Fibroblast of skin of scalp (primary cell): ENCODE results near the gene IQGAP1.

ENCODE experiments used
- DNase-seq: peaks from one replicate; pipeline ENCODE4 v3.0.0-alpha.2; 2013

IQGAP1 gene

DNA sequence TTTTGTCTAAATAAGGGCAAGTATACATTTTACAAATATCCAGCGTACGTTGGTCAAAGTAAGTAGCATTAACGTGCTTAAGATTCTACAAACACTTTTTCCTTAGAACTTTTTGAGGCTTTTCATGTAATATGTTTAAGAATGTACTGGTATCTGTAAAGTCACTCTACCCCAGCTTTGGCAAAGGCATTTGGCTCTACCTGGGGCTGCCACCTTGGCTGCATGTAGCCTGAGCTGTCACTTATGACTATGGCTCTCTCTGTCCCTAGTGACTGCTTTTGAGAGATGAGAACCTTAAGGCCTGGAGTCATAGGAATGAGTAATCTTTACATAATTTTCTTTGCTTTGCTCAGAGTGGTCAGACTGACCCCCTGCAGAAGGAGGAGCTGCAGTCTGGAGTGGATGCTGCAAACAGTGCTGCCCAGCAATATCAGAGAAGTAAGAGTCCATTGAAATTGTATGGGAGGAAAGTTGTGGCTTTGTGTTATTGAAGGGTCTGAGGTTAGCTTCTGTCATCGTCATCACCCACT is 61.2 kb downstream of the IQGAP1 start:
- DNase-seq, result peak; percentile 15

DNA sequence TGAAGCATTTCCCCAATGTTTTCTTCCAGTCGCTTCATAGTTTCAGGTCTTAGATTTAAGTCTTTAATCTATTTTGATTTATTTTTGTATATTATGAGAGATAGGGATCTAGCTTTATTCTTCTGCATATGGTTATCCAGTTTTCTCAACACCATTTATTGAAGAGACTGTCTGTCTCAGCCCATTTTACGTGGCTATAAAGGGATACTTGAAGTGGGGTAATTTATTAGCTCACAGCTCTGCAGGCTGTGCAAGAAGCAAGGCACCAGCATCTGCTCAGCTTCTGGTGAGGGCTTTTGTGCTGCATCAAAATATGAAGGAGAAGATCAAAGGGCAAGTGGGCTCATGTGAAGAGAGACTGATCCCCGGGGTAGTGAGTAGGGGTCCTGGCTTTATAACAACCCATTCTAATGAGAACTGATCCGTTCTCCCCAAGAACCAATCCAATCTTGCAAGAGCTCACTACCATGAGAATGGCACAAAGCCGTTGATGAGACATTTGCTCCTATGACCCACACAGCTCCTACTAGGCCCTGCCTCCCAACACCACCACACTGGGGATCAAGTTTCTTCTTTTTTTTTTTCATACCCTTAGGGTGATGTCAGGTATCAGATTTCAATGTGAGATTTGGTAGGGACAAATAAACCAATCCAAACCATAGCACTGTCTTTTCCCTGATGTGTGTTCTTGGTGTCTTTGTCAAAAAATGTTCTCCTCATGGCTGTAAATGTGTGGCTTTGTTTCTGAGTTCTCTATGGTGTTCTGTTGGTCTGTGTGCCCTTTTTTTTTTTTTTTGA is 63.2 kb downstream of the IQGAP1 start:
- peak; percentile 67 for DNase-seq

DNA sequence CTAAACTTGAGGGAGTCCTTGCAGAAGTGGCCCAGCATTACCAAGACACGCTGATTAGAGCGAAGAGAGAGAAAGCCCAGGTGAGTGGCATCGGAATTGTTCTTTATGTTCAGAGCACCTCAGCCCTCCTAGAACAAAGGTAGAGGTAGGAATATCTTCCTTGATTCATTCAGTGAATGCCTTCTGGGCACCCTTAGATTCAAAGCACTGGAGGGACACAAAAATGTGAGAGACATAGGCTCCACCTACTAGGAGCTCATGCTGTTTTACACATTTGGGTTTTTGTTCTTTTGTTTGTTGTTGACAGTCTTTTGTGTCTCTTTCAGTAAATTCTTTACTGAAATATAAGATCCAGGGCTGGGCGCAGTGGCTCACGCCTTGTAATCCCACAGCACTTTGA is 68.2 kb downstream of the IQGAP1 start:
- no peak for DNase-seq

DNA sequence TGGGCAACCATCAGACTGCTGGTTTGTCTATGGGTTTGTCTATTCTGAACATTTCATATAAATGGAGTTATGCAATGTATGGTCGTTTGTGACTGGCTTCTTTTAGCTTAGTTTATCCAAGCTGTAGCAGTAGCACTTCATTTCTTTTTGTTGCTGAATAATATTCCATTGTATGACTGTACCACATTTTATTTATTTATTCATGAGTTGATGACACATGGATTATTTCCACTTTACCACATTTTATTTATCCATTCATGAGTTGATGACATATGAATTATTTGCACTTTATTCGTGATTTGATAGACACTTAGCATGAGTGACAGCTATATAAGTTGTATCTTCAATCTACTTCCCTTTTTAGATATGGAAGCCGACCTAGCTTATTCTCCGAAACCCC is 70.0 kb downstream of the IQGAP1 start:
- no peak for DNase-seq

DNA sequence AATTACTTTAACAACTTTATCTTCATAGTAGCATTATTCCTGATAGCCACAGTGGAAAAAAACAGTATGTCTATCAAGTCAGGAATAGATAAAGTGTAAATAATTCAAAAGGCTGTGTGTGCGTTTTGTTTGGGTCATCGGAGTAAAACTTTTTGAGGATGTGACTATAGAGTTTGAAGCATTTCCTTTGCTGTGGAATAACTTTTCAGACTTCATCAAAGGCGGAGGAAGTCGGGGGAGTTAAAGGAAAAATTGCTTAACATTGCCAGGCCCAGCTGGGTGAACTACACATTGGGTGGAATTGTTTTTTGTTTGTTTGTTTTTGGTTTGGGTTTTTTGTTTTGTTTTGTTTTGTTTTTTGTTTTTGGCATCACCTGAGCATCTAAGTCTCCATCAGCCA is 71.3 kb downstream of the IQGAP1 start:
- no peak for DNase-seq

DNA sequence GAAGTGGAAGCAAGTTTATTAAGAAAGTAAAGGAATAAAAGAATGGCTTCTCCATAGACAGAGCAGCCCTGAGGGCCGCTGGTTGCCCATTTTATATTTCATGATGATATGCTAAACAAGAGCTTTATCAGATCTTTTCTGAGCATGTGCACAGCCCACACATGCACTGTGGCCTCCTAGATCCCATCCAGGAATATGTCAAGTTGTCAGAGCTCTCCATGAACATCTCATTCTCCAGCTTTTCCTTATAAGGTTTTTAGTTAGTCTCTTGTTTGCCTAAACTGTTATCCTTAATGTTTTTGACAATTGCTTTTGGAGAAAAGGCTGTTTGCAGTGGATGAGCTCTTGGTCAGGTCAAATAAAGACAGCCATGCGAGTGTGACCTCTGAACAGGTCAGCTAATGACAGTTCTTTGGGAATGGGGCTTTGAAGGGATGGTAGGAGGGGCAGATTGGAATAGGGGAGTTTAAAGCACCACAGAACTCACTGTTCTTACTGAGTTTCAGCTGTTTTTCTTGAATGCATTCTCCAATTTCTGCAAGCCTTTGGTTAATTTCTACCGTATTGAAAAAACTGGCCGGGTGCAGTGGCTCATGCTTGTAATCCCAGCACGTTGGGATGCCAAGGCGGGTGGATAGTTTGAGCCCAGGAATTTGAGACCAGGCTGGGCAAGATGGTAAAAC is 72.2 kb downstream of the IQGAP1 start:
- no peak for DNase-seq

DNA sequence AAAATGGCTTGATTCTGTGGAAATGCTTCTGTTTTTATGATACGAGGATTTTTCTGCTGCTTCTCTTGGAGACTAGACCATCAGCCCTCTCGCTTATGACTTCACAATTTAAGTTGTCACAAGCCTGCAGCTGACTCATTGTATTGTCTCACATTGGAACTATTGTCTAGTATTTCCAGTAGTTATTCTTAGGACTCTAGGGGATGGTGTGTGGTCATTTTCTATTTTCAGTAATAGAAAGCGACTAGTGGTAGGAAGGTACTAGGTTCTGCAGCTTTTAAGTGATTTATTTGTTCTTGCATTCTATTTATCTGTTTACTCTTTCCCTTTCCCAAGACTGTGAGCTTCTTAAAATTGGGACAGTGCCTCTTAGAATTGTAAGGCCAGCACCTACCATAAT is 75.3 kb downstream of the IQGAP1 start:
- peak; percentile 86 for DNase-seq

DNA sequence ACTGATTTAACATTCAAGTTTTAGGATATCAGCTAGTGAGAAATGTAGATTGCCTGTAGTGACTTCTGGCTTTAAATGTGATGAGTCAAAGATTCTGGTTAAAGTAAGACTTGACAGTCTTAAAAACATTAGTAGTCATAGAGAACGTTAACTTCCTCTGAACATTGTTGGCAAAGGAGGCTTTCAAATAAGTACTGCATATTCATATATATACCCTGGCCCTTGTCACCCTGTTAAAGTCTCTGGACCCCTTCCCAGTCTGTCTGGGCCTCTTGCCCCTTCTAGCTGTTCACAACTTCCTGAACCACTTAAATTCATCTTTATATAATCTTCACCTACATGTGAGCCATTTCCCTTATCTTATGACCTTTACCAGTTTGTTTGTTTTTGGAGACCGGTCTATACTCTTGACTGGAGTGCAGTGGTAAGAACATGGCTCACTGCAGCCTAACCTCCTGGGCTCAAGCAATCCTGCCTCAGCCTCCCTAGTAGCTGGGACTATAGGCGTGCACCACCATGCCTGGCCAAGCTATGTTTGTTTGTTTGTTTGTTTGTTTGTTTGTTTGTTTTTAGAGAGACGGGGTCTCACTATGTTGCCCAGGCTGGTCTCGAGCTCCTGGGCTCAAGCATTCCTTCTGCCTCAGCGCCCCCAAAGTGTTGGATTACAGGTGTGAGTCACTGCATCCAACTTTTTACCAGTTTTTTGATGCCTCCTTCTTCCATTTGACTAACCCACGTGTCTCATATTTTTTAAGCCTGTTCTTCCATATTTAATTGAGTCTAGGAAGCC is 77.3 kb downstream of the IQGAP1 start:
- DNase-seq, result peak; percentile 35

DNA sequence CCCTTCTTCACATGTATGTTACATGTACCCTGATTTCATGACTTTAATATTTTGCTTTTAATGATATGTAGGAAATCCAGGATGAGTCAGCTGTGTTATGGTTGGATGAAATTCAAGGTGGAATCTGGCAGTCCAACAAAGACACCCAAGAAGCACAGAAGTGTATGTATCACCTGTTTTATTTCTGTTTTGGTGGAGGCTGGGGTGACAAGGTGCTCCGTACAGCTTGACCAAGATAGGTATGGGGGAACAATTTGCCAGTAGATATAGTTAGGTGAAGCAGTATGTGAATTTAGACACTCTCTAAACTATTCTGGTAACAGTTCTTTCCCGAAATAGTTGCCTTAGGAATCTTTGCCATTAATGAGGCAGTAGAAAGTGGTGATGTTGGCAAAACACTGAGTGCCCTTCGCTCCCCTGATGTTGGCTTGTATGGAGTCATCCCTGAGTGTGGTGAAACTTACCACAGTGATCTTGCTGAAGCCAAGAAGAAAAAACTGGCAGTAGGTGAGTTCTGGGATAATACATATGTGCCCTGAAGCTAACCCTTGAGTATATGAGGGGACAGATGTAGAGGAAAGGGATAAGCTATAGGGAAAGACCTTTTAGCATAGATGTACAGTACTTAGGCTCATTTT is 78.0 kb downstream of the IQGAP1 start:
- peak; percentile 25 for DNase-seq

DNA sequence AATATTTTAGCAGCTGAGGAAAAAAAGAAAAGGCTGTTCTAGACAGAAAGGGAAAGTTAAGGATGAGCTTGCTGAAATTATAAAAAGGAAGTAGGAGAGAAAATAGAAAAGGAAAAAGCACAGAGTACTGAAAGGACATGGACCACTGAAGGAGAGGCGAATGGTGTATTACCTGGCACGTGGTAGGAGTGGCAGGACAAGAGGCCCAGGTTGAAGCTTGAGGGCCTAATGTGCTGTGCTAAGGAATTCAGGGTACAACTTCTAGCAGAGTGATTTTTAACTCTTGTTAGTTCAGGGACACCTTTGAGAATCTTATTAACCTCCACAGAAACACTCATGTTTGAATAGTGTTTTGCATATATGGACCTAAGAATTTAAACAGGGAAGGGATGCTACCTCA is 81.7 kb downstream of the IQGAP1 start:
- DNase-seq, result no peak

DNA sequence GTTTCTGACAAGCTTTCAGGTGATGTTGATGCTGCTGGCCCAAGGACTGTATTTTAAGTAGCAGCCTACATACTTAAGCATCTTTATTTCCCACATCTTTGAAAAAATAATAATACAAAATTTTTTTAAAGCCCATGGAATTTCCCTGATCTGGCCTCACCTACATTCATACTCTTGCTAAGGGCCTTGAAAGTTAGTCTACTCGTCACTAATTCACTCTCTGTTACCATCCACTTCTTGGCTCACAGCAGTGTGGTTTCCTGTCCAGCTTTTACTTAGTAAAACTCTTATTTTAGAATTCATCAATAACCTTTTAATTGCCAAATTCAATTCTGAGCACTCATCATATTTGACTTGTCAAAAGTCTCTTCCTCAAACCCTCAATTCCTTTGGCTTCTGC is 82.4 kb downstream of the IQGAP1 start:
- no peak for DNase-seq

DNA sequence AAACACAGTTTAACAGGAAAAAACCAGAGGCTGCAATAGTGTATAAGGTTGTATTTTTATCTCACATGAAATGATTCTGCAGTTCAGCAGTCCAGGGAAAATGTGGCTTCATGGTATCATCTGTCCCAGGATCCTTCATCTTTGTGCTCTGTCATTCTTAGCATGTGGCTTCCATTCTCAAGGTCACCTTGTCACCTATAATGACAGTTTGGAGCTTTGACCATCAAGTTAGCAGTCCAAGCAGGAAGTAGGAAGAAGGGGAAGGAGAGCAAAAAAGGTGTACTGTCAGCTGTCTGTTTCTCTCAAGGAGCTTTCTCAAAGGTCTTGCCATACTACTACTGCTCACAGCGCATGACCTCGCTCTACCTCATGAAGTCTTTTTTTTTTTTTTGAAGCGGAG is 83.1 kb downstream of the IQGAP1 start:
- DNase-seq, result no peak

DNA sequence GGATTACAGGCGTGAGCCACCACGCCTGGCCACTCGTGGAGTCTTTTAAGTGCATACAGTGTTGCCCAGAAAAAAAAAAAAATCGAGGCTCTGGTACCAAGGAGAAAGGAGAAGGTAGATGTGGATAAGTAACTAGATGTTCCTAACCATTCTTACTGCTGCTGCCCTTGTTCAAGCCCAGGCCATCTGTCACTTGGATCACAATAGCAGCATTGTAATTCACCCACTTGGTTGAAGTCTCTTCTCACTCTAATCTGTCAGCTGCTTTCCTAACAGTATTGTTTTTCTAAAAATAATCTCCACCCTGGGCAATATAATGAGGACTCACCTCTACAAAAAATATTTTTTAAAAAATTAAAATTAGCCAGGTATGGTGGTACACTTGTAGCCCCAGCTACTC is 83.7 kb downstream of the IQGAP1 start:
- no peak for DNase-seq

DNA sequence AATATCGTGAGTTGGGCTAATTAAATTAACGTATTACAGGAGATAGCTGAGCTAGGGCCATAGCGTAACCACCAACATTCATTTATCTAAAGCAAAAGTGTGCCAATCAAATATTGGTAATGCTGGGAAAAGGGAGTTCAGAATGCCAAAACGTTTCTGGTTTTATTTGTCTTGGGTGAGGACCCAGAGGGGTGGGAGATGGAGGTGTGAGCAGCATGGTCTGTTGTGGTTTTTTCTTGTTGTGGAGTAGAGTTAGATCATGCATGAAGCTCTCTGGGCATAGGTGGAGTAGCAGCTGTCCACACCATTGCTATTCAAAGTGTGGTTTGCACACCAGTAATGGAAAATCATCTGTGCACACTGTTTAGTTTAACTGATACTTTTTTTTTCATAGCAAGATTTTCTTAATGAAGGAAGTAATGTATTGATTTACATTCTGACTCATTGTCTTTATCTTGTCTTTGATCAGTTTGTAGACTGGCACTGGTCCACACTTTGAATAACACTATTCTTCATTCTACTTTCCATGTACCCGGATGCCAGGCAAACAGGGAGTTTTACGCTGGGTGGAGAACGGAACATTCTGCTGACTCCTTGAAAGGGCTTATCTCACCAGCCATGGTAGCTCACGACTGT is 90.9 kb downstream of the IQGAP1 start:
- no peak for DNase-seq

DNA sequence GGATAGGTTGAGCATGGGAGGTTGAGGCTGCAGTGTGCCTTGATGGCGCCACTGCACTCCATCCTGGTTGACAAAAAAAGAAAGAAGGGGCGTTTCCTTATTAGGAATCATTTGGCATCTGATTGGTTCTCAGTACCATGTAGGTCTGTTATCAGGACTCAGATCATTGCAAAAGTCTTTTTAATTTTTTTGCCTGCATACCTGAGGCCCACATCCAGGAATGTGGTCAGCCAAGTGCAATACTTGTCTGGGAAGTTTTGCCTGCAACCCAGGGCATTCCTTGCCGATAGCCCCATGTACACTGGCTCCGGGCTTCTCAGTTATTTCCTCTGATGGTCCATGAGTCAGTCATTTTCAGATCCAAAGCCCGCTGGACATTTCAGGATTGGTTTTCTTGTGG is 91.6 kb downstream of the IQGAP1 start:
- peak; percentile 13 for DNase-seq

DNA sequence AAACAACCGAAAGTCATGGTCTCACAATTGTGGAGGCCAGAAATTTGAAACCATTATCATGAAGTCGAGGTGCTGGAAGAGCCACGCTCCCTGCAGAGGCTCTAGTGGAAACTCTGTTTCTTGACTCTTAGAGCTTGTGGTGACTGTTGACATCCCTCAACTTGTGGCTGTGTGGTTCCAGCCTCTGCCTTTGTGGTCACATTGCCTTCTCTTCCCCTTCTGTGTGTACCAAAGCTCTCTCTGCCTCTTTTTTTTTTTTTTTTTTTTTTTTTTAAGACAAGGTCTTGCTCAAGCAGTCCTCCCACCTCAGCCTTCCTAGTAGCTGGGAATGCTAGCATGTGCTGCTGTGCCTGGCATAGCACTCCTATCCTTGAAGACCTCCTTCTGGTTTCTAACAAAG is 93.0 kb downstream of the IQGAP1 start:
- no peak for DNase-seq

DNA sequence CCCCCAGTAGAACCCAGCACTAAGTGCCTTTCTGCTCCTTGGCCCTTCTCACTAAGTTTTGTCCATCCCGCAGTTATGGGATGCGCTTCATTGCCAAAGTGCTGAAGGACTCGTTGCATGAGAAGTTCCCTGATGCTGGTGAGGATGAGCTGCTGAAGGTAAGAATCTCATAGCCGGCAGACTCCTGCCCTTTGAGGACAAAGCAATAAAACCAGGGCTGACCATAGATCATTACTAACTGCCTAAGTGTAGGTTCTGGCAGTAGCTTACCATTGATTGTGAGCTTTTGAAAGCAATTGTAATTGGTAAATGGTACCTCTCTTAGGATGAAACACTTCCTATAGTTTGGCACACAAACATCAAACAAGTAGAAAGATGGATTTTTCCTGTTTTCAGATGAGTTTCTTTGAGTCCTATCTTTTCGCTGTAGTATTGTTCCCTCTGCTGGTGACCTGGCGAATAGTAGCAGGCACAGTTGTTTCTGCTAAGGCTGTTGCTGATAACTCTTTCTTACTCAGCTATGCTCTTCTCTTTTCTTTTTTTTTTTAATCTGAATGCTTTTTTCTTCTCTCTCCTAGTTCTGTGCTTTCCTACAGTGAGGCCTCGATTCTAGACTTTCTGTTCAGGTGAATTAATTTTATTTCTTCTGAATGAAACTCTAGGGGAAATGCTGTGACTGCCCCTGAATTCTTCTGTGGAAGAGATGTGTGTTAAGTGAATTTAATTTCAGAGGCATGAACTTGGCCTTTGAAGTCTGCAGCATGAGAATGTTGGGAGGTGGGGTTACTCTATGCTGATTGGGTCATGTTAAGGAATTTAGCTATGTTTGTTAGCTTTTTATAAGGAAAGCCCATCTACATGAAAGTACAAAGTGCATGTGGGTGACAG is 94.3 kb downstream of the IQGAP1 start:
- DNase-seq, result peak; percentile 38

DNA sequence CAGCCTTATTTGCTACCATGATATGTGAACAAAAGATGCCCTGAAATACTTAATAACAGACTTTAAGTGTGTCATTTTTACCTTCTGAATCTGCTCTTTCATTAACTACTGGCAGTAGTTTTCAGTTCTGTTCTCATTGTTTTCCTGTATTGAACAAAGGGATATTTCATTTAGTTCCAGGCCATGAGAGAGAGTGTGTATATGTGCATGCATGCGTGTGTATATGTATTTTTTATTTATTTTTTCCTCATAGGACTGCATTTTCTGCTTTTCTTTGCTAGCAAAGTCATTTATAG is 94.9 kb downstream of the IQGAP1 start:
- no peak for DNase-seq

DNA sequence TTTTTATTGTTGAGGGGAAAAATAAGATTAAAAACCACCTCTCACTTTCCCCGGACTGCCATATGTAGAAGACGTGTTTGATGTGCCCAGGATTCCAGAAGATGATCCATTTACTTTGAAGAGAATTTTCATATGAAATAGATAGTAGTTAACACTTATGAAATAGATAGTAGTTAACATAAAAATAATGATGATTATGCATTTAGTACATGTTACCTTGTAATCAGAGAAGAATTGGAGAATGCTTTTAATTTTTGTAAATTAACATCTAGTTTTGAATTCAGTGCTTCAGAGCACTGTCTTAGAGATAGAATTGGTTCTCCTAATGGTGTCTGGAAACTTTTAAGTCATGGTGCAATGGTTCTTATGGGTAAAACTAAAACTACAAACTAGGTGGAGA is 95.6 kb downstream of the IQGAP1 start:
- no peak for DNase-seq

DNA sequence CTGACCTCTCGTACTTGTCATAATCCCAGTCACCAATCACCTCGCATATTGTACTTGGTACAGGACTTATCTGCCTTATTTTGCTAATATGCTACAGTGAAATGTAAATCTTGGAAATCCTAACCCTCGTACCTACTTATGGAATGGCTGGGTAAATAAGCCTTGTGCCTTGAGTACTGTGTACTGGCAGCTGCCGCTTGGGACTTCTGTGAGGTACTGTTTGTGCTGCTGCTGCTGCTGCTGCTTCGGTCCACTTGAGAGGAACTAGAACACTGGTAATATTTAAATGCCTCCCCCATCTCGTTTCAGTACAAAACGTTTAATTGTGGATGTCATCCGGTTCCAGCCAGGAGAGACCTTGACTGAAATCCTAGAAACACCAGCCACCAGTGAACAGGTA is 99.1 kb downstream of the IQGAP1 start:
- no peak for DNase-seq

DNA sequence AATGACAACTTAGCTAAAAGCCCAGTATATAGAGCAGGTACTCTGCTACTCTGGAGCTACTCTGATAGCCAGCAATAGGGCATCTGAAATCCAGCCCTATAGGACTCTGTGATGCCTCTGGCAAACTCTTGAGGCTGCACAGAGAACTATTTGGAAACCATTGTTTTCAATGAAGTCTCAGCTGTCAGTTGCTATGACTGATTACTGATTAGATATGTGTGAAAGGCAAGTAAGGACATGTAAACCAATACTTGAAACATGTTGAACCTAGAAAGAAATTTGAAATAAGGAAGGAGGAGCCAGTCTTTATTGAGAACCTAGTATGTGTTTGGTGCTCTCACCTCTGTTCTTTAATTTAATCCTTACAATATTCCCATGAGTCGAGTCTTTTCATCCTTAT is 101.5 kb downstream of the IQGAP1 start:
- no peak for DNase-seq

DNA sequence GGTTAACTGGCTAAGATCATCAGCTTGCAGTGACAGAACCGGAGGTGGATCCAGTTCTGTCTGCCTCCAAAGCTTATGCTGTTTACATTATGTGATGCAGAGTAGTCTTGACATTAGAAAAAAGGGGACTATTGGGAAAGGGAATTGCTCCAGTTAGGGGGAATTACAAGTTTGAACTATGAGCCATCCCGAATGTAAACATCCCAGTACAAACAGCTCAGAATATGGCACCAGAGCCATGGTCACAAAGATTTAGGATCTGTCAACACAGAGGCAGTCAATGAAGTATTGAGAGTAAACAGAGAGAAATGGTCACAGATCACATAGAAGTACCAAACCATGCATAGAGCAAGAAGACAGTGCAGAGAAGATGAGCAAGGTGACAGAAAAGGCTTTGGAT is 101.9 kb downstream of the IQGAP1 start:
- DNase-seq, result no peak
